ENCODE results near the gene TAS2R38.

The TAS2R38 gene

GRCh38 chr7:141973673-141974072 lies at the start of gene TAS2R38:
Gene TAS2R38, minus strand, starts transcription at chr7:141973773. Its CDS starts 84 bp downstream, at chr7:141973689.
- TF ChIP-seq ZFX (IDR thresholded peaks at IDR 0.05; ENCODE audit: borderline replicate concordance), result no peak
- TF ChIP-seq CTCF (IDR thresholded peaks at IDR 0.05), result no peak
- no peak within 1 kb of the TSS for H3K27ac ChIP-seq

GRCh38 chr7:142018154-142018553 lies 44.6 kb upstream of the TAS2R38 start:
- TF ChIP-seq ZFX (IDR thresholded peaks at IDR 0.05; ENCODE audit: borderline replicate concordance), result no peak
- no peak for TF ChIP-seq CTCF (IDR thresholded peaks at IDR 0.05)
- H3K27ac ChIP-seq, result no peak overlapping the region

GRCh38 chr7:142017451-142017850 lies 43.9 kb upstream of the TAS2R38 start:
- H3K27ac ChIP-seq, result no peak overlapping the region
- TF ChIP-seq ZFX (IDR thresholded peaks at IDR 0.05; ENCODE audit: borderline replicate concordance), result no peak
- no peak for TF ChIP-seq CTCF (IDR thresholded peaks at IDR 0.05)

- no peak for TF ChIP-seq ZFX (IDR thresholded peaks at IDR 0.05; ENCODE audit: borderline replicate concordance)
- no peak for TF ChIP-seq CTCF (IDR thresholded peaks at IDR 0.05)
These were observed 39.4 kb upstream of the TAS2R38 start for GRCh38 chr7:142012825-142013511.

GRCh38 chr7:142010952-142011548 lies 37.5 kb upstream of the TAS2R38 start:
- TF ChIP-seq CTCF (IDR thresholded peaks at IDR 0.05) (no peak), ZFX (IDR thresholded peaks at IDR 0.05; ENCODE audit: borderline replicate concordance) (no peak)
- no peak overlapping the region for H3K27ac ChIP-seq

More at GRCh38 chr7:142012825-142013511, 39.4 kb upstream of the TAS2R38 start:
- no peak overlapping the region for H3K27ac ChIP-seq

GRCh38 chr7:142009187-142009586 lies 35.6 kb upstream of the TAS2R38 start:
- TF ChIP-seq CTCF (IDR thresholded peaks at IDR 0.05) (no peak), ZFX (IDR thresholded peaks at IDR 0.05; ENCODE audit: borderline replicate concordance) (no peak)
- no peak overlapping the region for H3K27ac ChIP-seq

- no peak overlapping the region for H3K27ac ChIP-seq
- TF ChIP-seq ZFX (IDR thresholded peaks at IDR 0.05; ENCODE audit: borderline replicate concordance) (no peak), CTCF (IDR thresholded peaks at IDR 0.05) (no peak)
These were observed 33.0 kb upstream of the TAS2R38 start for GRCh38 chr7:142006577-142006976.
